Testis (tissue), 3 donors: ENCODE results near the gene ATP6V1G1. TPM values are rescaled to one million over a fixed set of nuclear protein-coding genes. Genes with fewer than 3 reads are reported as not detected.

ENCODE experiments used
- DNase-seq: peaks from one replicate; pipeline ENCODE4 v3.0.0-alpha.2; 2019
- H3K27ac ChIP-seq, 2 donors: fragments of 200-600 bp; sonication (generic); one replicate each; pipeline ENCODE4 v1.5.1; 2019
- H3K27me3 ChIP-seq: fragments of 200-600 bp; sonication (generic); one replicate; pipeline ENCODE4 v1.5.1; 2019
- H3K36me3 ChIP-seq: fragments of 200-600 bp; sonication (generic); one replicate; pipeline ENCODE4 v1.5.1; 2017; ENCODE audit warnings: low read depth; ENCODE audit errors: missing control alignments
- H3K4me1 ChIP-seq: fragments of 200-600 bp; sonication (generic); one replicate; pipeline ENCODE4 v1.5.1; 2019
- H3K4me3 ChIP-seq, 2 donors: fragments of 200-600 bp; sonication (generic); one replicate each; pipeline ENCODE4 v1.5.1; 2017 to 2019
- H3K9me3 ChIP-seq: fragments of 200-600 bp; sonication (generic); one replicate; pipeline ENCODE4 v1.5.1; 2017
- POLR2A ChIP-seq: fragments of 450-650 bp; IDR thresholded peaks from one replicate; pipeline ENCODE4 v1.6.1; 2017; ENCODE audit warnings: antibody characterized with exemption, mild to moderate bottlenecking, moderate library complexity
- WGBS, 2 donors: methylation state at CpG; one replicate each; pipeline ENCODE4 v1.1.5; 2018; 5-methylcytosine and 5-hydroxymethylcytosine counted together
- intact Hi-C: fragments of 100-400 bp; cut with DNase I; formaldehyde crosslinking; loops from one replicate; pipeline ENCODE4 v1.15.1; 2023; ENCODE audit warnings: low total_unique reads
- polyA plus RNA-seq: library from polyadenylated mRNA; stranded (reverse); fragments of 350-450 nt; fragmentation: Illumina TruSeq; extraction: RNeasy Lipid Tissue Mini Kit (QIAGEN cat#74804); gene quantifications from one replicate; pipeline ENCODE4 v1.2.3, GENCODE V29; 2014; ENCODE audit warnings: low read depth, low replicate concordance; ENCODE audit not compliant: insufficient read depth
- total RNA-seq, 2 donors: library from RNA; depleted of rRNA; stranded (reverse); fragments of >200 nt; gene quantifications; one replicate each; pipeline ENCODE4 v1.2.3, GENCODE V29; 2016
- TF ChIP-seq, protein P1 (sequence below), 3 experiments: fragments of 450-650 bp in 2 of 3; fragments of 200-600 bp in 1 of 3; sonication (generic) in 1 of 3; IDR thresholded peaks; one replicate each; pipeline ENCODE4 v1.5.1; 2016 to 2019; ENCODE audit warnings: antibody characterized with exemption in 3 of 3, mild to moderate bottlenecking in 2 of 3, moderate library complexity in 1 of 3

ATP6V1G1 gene
- total and polyA plus RNA-seq, 3 donors from 2014 or later = 215 to 243 (median 233) TPM

DNA sequence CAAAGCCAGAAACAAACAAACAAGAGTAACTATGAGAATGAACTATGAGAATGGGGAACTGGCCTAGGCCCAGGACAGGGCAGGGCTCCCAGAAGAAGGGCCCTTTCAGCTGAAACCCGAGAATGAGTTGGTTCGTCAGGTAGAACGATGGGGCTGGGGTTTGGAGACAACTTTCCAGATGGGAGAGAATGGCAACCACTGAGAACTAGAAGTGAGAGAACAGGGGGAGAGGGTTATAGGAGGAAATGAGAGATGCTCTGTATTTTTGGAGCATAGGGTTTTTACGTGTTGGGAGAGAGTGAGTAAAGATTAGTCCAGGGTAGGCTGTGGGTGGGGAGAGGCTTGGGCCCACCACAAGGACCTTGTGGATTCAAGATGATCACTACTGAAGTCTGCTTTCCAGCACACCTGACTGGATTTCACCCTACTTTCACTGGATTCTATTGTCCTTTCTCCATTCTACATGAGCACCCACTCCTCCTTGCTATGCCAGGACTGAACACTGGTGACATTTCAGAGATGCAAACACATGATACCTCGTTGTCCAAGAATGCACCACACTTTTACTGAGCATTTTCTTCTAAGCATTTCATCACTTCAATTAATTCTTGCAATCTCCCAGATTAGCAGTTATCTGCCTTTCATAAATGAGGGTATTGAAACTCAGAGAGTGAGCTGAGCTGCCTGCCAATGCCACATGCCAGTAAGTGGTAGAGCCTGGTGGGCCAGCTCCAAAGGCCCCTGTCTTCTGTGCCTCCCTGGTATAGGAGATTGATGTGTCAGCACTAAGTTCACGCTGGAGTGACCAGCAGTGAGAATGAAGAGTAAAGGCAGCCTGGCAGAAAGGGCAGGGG, 20.3 kb downstream of the ATP6V1G1 start:
- Histone ChIP-seq H3K27ac (no peak overlapping the region), H3K4me3 (no peak overlapping the region), H3K36me3 (no peaks in the 10 kb centered on the region), H3K4me1 (peaks cover 13% of the 10 kb centered on the region), H3K9me3 (no peaks in the 10 kb centered on the region), H3K27me3 (no peaks in the 10 kb centered on the region)
- DNase-seq = no peak
- intact Hi-C loops = no loop called here
- 64 to 80% methylated on average over 6 of the region's 6 CpGs for WGBS, 2 donors
- TF ChIP-seq, protein P1, sequence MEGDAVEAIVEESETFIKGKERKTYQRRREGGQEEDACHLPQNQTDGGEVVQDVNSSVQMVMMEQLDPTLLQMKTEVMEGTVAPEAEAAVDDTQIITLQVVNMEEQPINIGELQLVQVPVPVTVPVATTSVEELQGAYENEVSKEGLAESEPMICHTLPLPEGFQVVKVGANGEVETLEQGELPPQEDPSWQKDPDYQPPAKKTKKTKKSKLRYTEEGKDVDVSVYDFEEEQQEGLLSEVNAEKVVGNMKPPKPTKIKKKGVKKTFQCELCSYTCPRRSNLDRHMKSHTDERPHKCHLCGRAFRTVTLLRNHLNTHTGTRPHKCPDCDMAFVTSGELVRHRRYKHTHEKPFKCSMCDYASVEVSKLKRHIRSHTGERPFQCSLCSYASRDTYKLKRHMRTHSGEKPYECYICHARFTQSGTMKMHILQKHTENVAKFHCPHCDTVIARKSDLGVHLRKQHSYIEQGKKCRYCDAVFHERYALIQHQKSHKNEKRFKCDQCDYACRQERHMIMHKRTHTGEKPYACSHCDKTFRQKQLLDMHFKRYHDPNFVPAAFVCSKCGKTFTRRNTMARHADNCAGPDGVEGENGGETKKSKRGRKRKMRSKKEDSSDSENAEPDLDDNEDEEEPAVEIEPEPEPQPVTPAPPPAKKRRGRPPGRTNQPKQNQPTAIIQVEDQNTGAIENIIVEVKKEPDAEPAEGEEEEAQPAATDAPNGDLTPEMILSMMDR (IDR thresholded peaks at IDR 0.05) = no peak
- TF ChIP-seq POLR2A = no peak

DNA sequence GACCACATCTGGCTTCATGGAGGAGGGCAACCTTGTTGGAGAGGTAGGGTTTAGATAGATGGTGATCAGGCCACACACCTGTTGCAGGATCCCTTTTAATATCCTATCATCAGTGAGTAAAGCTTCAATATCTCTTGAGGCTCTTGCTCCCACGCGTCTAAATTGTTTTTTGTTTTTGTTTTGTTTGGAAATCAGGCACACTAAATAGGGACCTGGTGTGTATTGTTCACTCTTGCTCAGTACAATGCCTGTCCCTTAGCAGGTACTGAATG, 20.9 kb downstream of the ATP6V1G1 start:
- WGBS, 2 donors = 58 to 74% methylated on average over 2 of the region's 2 CpGs

DNA sequence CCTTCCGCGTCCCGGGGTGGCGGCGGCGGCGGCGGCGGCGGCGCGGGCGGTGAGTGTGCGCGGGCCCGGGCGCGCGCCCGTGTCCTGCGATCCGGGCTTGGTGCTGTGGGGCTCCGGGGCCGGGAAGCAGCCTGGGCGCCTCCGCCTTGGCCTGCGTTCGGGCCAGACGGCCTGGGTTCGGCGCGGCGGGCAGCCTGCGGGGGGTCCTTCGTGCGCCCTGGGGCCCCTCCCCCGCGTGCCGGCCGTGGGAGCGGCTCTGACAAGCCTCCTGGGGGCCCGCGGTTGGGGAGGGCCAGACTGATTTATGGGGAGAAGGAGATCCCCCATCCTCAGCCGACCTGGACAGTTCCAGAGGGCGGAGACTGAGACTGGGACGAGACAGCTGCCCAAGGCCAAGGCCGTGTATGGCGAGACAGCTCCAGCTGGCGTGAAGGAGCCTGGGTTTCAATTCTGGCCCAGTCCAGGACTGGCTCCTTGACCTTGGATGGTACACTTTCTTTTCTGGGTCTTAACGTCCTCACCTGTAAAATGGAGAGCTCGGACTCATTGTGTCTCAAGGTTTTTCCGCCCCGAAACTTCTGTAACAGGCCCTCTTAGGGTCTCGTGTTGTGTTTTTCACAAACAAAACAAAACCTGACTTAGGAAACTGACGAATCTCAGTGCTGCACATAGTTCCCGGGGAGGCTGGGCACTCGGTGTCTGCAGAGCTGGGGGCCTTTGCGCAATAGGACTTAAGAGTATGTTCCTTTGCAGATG, 24.1 kb downstream of the ATP6V1G1 start:
- 1 to 2% methylated on average over 22 to 52 of the region's 58 CpGs for WGBS, 2 donors
- H3K27me3 ChIP-seq = no peaks in the 10 kb centered on the region
- intact Hi-C loops = no loop called here
- H3K4me1 ChIP-seq = peaks cover 27% of the 10 kb centered on the region
- H3K4me3 ChIP-seq = peak overlapping the region; percentile 71 to 72
- TF ChIP-seq POLR2A = no peak
- TF ChIP-seq, protein P1 (IDR thresholded peaks at IDR 0.05) = no peak
- peak; percentile 84 for DNase-seq
- peak overlapping the region; percentile 90 to 95 for H3K27ac ChIP-seq
- H3K36me3 ChIP-seq = no peaks in the 10 kb centered on the region
- no peaks in the 10 kb centered on the region for H3K9me3 ChIP-seq

More for the DNA sequence above, 20.9 kb downstream of the ATP6V1G1 start:
- TF ChIP-seq, protein P1 (IDR thresholded peaks at IDR 0.05) = no peak
- TF ChIP-seq POLR2A = no peak
- Histone ChIP-seq H3K9me3 (no peaks in the 10 kb centered on the region), H3K27ac (no peak overlapping the region), H3K27me3 (no peaks in the 10 kb centered on the region), H3K4me3 (no peak overlapping the region), H3K4me1 (peaks cover 19% of the 10 kb centered on the region), H3K36me3 (no peaks in the 10 kb centered on the region)
- intact Hi-C loops = no loop called here
- DNase-seq = no peak

DNA sequence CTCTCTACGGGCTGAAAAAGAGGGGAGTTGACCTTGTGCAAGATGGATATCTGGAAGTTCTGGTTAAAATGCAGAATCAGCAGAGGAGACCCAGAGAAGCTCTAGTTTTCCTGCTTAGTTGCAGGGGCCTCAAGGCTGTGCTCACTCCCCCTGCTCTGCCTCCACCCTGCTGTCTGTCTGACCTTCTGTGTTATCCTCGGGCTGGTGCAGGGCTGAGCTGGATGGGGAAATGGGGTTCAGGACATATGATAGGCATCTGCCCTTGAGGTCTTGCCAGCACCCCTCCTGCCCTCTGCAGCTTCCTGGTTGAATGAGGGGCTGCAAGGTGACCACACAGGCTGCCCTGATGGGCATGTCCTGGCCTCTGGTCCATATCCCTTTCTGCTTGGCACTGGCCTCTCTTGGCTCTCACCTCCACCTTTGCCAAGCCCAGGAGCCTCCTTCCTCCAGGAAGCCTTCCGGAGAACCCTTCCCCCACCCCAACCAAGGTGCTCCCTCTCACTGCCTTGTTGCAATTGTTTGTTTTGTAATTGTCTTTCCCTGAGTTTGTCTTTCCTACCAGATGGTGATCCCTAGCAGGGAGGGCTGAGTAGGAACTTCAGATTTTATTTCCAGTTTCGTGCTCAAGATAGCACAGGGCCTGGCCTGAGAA, 24.8 kb downstream of the ATP6V1G1 start:
- TF ChIP-seq, protein P1 (IDR thresholded peaks at IDR 0.05) = no peak
- no peak for TF ChIP-seq POLR2A
- no peaks in the 10 kb centered on the region for H3K36me3 ChIP-seq
- no peaks in the 10 kb centered on the region for H3K9me3 ChIP-seq
- peaks cover 34% of the 10 kb centered on the region for H3K4me1 ChIP-seq
- H3K27ac ChIP-seq = peak overlapping the region; percentile 90 to 95
- no peak for DNase-seq
- 12 to 23% methylated on average over 4 of the region's 4 CpGs for WGBS, 2 donors
- H3K4me3 ChIP-seq = peak overlapping the region; percentile 71 to 72
- H3K27me3 ChIP-seq = no peaks in the 10 kb centered on the region
- intact Hi-C loops = no loop called here
